Stomach (tissue), 9 donors: ENCODE measurements around the gene TNFRSF6B. TPM values are rescaled to one million over a fixed set of nuclear protein-coding genes. Genes with fewer than 3 reads are reported as not detected.

Experiments
- DNase-seq, 2 donors: peaks; one replicate each; pipeline versions ENCODE4 v3.0.0 to v3.0.0-alpha.2; 2013 to 2019
- H3K27ac ChIP-seq, 5 donors: fragments of 200-600 bp in 4 of 5; sonication (generic) in 4 of 5; one replicate each; pipeline ENCODE4 v1.5.1; 2013 to 2019; ENCODE audit warnings: mild to moderate bottlenecking in 1 of 5, moderate library complexity in 1 of 5
- H3K27me3 ChIP-seq, 3 donors: fragments of 200-600 bp; sonication (generic); one replicate each; pipeline ENCODE4 v1.5.1; 2017 to 2019; ENCODE audit warnings: mixed run types in 1 of 3
- H3K36me3 ChIP-seq, 4 donors: fragments of 200-600 bp; sonication (generic); 1 replicate in 3 of 4; 2 replicates in 1 of 4; pipeline ENCODE4 v1.5.1; 2016 to 2019
- H3K4me1 ChIP-seq, 4 donors: fragments of 200-600 bp; sonication (generic); one replicate each; pipeline ENCODE4 v1.5.1; 2016 to 2019
- H3K4me3 ChIP-seq, 4 donors: fragments of 200-600 bp; sonication (generic) in 3 of 4; one replicate each; pipeline ENCODE4 v1.5.1; 2016 to 2019; ENCODE audit warnings: mild to moderate bottlenecking in 1 of 4
- H3K9me3 ChIP-seq, 4 donors: fragments of 200-600 bp; sonication (generic); one replicate each; pipeline ENCODE4 v1.5.1; 2016 to 2019
- CTCF ChIP-seq, 7 experiments: fragments of 450-650 bp in 4 of 7; fragments of 200-600 bp in 3 of 7; sonication (generic) in 3 of 7; IDR thresholded peaks; one replicate each; pipeline ENCODE4 v1.5.1; 2016 to 2019; ENCODE audit warnings: antibody characterized with exemption in 7 of 7, control low read depth in 2 of 7, mild to moderate bottlenecking in 1 of 7
- EP300 ChIP-seq: sonication (generic); formaldehyde crosslinking; IDR thresholded peaks from one replicate; pipeline ENCODE4 v1.6.1; 2017; ENCODE audit warnings: antibody characterized with exemption
- POLR2A ChIP-seq, 4 donors: fragments of 450-650 bp; IDR thresholded peaks; one replicate each; pipeline ENCODE4 v1.6.1; 2016; ENCODE audit warnings: antibody characterized with exemption in 4 of 4, control low read depth in 2 of 4, mild to moderate bottlenecking in 1 of 4, moderate library complexity in 1 of 4
- POLR2AphosphoS5 ChIP-seq, 3 donors: sonication (generic); formaldehyde crosslinking; IDR thresholded peaks; one replicate each; pipeline ENCODE4 v1.6.1; 2016; ENCODE audit warnings: antibody characterized with exemption in 3 of 3
- WGBS, 5 donors: extraction: QIAGEN DNeasy Blood & Tissue Kit in 3 of 5; methylation state at CpG; one replicate each; pipeline versions ENCODE4 v1.1.5 to v1.1.7; 2013 to 2018; 5-methylcytosine and 5-hydroxymethylcytosine counted together
- intact Hi-C: fragments of 100-400 bp; cut with DNase I; formaldehyde crosslinking; loops from one replicate; pipeline ENCODE4 v1.15.1; 2023; ENCODE audit warnings: low total_unique reads
- polyA plus RNA-seq, 3 donors: library from polyadenylated mRNA; stranded (reverse); fragments of 200-250 nt; gene quantifications; one replicate each; pipeline ENCODE4 v1.2.3, GENCODE V29; 2013
- small RNA-seq, 4 donors: library from RNA; depleted of rRNA; stranded (forward); fragments of <200 nt; gene quantifications; one replicate each; pipeline ENCODE3, GENCODE V24; 2016
- total RNA-seq, 5 donors: library from RNA; depleted of rRNA; stranded (reverse); fragments of >200 nt; gene quantifications; one replicate each; pipeline versions ENCODE4 v1.1.0 to v1.2.3, GENCODE V29; 2014 to 2016
- donor health status: healthy with polysubstance abuse.
- donor health status: Bipolar disorder and iron deficiency.
- donor health status: healthy.

Gene TNFRSF6B
- total and polyA plus RNA-seq, 8 donors: 1.1 to 26.2 (median 8.5) TPM; not detected in 1

GRCh38 chr20:63745424-63745805 lies 49.0 kb downstream of the TNFRSF6B start:
- Histone ChIP-seq H3K27ac (no peak overlapping the region), H3K9me3 (no peaks in the 10 kb centered on the region), H3K36me3 (peaks cover 8 to 38% (median 35%) of the 10 kb centered on the region in 4 donors), H3K27me3 (no peaks in the 10 kb centered on the region), H3K4me1 (peaks cover 12 to 25% (median 18%) of the 10 kb centered on the region in 4 donors), H3K4me3 (no peak overlapping the region)
- 70 to 83% (median 77%) methylated on average over 14 to 15 of the region's 15 CpGs for WGBS, 5 donors
- no peak for DNase-seq
- no peak for TF ChIP-seq CTCF (IDR thresholded peaks at IDR 0.05)
- TF ChIP-seq POLR2A (IDR thresholded peaks at IDR 0.05): no peak
- TF ChIP-seq POLR2AphosphoS5 (IDR thresholded peaks at IDR 0.05): no peak
- TF ChIP-seq EP300: no peak
- intact Hi-C loops: no loop called here

- Histone ChIP-seq H3K9me3 (no peaks in the 10 kb centered on the region), H3K27ac (no peak overlapping the region), H3K4me3 (no peak overlapping the region), H3K36me3 (peaks cover 8 to 38% (median 35%) of the 10 kb centered on the region in 4 donors), H3K27me3 (no peaks in the 10 kb centered on the region), H3K4me1 (peaks cover 8 to 18% (median 11%) of the 10 kb centered on the region in 4 donors)
- 72 to 88% (median 83%) methylated on average over 16 to 26 of the region's 26 CpGs for WGBS, 5 donors
- intact Hi-C loops: no loop called here
- DNase-seq: no peak
- no peak for TF ChIP-seq POLR2AphosphoS5 (IDR thresholded peaks at IDR 0.05)
- TF ChIP-seq POLR2A (IDR thresholded peaks at IDR 0.05): no peak
- TF ChIP-seq CTCF (IDR thresholded peaks at IDR 0.05): no peak
- TF ChIP-seq EP300: no peak
Measured at GRCh38 chr20:63745961-63746731, 49.7 kb downstream of the TNFRSF6B start.

- Histone ChIP-seq H3K36me3 (peaks cover 8 to 34% (median 30%) of the 10 kb centered on the region in 4 donors), H3K4me3 (no peak overlapping the region), H3K4me1 (peaks cover 1 to 11% (median 4%) of the 10 kb centered on the region in 4 donors), H3K9me3 (no peaks in the 10 kb centered on the region), H3K27ac (no peak overlapping the region), H3K27me3 (no peaks in the 10 kb centered on the region)
- TF ChIP-seq CTCF (IDR thresholded peaks at IDR 0.05) (no peak), POLR2AphosphoS5 (IDR thresholded peaks at IDR 0.05) (no peak), EP300 (no peak), POLR2A (IDR thresholded peaks at IDR 0.05) (no peak)
- 90 to 95% (median 95%) methylated on average over 24 to 47 of the region's 47 CpGs for WGBS, 5 donors
- intact Hi-C loops: no loop called here
- DNase-seq: no peak
Measured at GRCh38 chr20:63746751-63747315, 50.4 kb downstream of the TNFRSF6B start.

- Histone ChIP-seq H3K27me3 (no peaks in the 10 kb centered on the region), H3K9me3 (no peaks in the 10 kb centered on the region), H3K4me3 (no peak overlapping the region), H3K4me1 (peaks cover 0 to 4% (median 0%) of the 10 kb centered on the region in 4 donors), H3K27ac (no peak overlapping the region), H3K36me3 (peaks cover 6 to 32% (median 22%) of the 10 kb centered on the region in 4 donors)
- no peak for DNase-seq
- intact Hi-C loops: no loop called here
- TF ChIP-seq EP300 (no peak), POLR2A (IDR thresholded peaks at IDR 0.05) (no peak), POLR2AphosphoS5 (IDR thresholded peaks at IDR 0.05) (no peak), CTCF (IDR thresholded peaks at IDR 0.05) (no peak)
- 61 to 75% (median 73%) methylated on average over 9 to 13 of the region's 13 CpGs for WGBS, 5 donors
Measured at GRCh38 chr20:63747622-63748069, 51.2 kb downstream of the TNFRSF6B start.

Small RNAs within 50 kb of the gene (small RNA-seq; reads per million reads assigned to genes)
- gene LIME1: 0 reads per million in 4 donors
- 0 reads per million in 4 donors for gene TNFRSF6B

Other genes with a start within 250 kb of the TNFRSF6B start
- gene KCNQ2, start 224.0 kb upstream of the TNFRSF6B start, total RNA-seq: 1 to 10 TPM in 1 of 5 donors, not detected in 4; 2.2 TPM
- under 1 TPM in 2 of 3 donors, not detected in 1; 0.03 to 0.25 TPM for gene KCNQ2, start 224.0 kb upstream of the TNFRSF6B start, polyA plus RNA-seq
- 10 to 100 TPM in 2 of 5 donors, 1 to 10 TPM in 1, under 1 TPM in 1, not detected in 1; 0.58 to 64.8 (median 16.7) TPM for gene EEF1A2, start 197.6 kb upstream of the TNFRSF6B start, total RNA-seq
- gene EEF1A2, start 197.6 kb upstream of the TNFRSF6B start, polyA plus RNA-seq: 10 to 100 TPM in 2 of 3 donors, 1 to 10 TPM in 1; 4.6 to 53.0 (median 25.0) TPM
- 100 to 1,000 TPM in 2 of 5 donors, 10 to 100 TPM in 2, 1 to 10 TPM in 1; 1.8 to 213 (median 84.8) TPM for gene PPDPF, start 175.9 kb upstream of the TNFRSF6B start, total RNA-seq
- gene PPDPF, start 175.9 kb upstream of the TNFRSF6B start, polyA plus RNA-seq: 100 to 1,000 TPM; 570 to 756 (median 749) TPM
- gene PTK6, start 159.3 kb upstream of the TNFRSF6B start, total RNA-seq: 10 to 100 TPM; 10.3 to 98.5 (median 22.2) TPM
- 10 to 100 TPM in 2 of 3 donors, 1 to 10 TPM in 1; 7.7 to 32.5 (median 23.6) TPM for gene PTK6, start 159.3 kb upstream of the TNFRSF6B start, polyA plus RNA-seq
- 1 to 10 TPM in 1 of 5 donors, under 1 TPM in 1, not detected in 3; 0.87 to 3.5 TPM for gene SRMS, start 148.9 kb upstream of the TNFRSF6B start, total RNA-seq
- gene SRMS, start 148.9 kb upstream of the TNFRSF6B start, polyA plus RNA-seq: 1 to 10 TPM in 1 of 3 donors, not detected in 2; 2.1 TPM
- gene FNDC11, start 142.5 kb upstream of the TNFRSF6B start, total RNA-seq: 1 to 10 TPM in 1 of 5 donors, under 1 TPM in 1, not detected in 3; 0.55 to 1.2 TPM
- 1 to 10 TPM in 1 of 3 donors, under 1 TPM in 2; 0.25 to 3.1 (median 0.50) TPM for gene FNDC11, start 142.5 kb upstream of the TNFRSF6B start, polyA plus RNA-seq
- gene HELZ2, start 122.4 kb upstream of the TNFRSF6B start, total RNA-seq: 10 to 100 TPM; 27.4 to 95.5 (median 41.2) TPM
- gene HELZ2, start 122.4 kb upstream of the TNFRSF6B start, polyA plus RNA-seq: 1 to 10 TPM; 4.4 to 7.3 (median 6.9) TPM
- gene GMEB2, start 69.6 kb upstream of the TNFRSF6B start, total RNA-seq: 10 to 100 TPM in 2 of 5 donors, 1 to 10 TPM in 3; 1.8 to 20.4 (median 8.3) TPM
- gene GMEB2, start 69.6 kb upstream of the TNFRSF6B start, polyA plus RNA-seq: 1 to 10 TPM; 5.4 to 7.5 (median 7.4) TPM
- gene STMN3, start 43.2 kb upstream of the TNFRSF6B start, total RNA-seq: 10 to 100 TPM in 2 of 5 donors, 1 to 10 TPM in 2, under 1 TPM in 1; 0.87 to 13.4 (median 5.5) TPM
- gene STMN3, start 43.2 kb upstream of the TNFRSF6B start, polyA plus RNA-seq: 10 to 100 TPM; 12.3 to 14.8 (median 12.5) TPM
- gene RTEL1, start 38.3 kb upstream of the TNFRSF6B start, total RNA-seq: 10 to 100 TPM; 13.6 to 70.4 (median 32.7) TPM
- gene RTEL1, start 38.3 kb upstream of the TNFRSF6B start, polyA plus RNA-seq: 1 to 10 TPM; 7.6 to 10.0 (median 9.2) TPM
- gene ARFRP1, start 11.3 kb downstream of the TNFRSF6B start, total RNA-seq: 100 to 1,000 TPM in 1 of 5 donors, 10 to 100 TPM in 3, 1 to 10 TPM in 1; 7.6 to 103 (median 35.8) TPM
- gene ARFRP1, start 11.3 kb downstream of the TNFRSF6B start, polyA plus RNA-seq: 10 to 100 TPM; 30.2 to 56.2 (median 35.9) TPM
- 10 to 100 TPM; 12.3 to 49.6 (median 39.3) TPM for gene ZGPAT, start 11.4 kb downstream of the TNFRSF6B start, total RNA-seq
- 10 to 100 TPM; 29.9 to 41.7 (median 37.7) TPM for gene ZGPAT, start 11.4 kb downstream of the TNFRSF6B start, polyA plus RNA-seq
- 100 to 1,000 TPM in 1 of 5 donors, 10 to 100 TPM in 2, 1 to 10 TPM in 2; 3.6 to 117 (median 16.8) TPM for gene LIME1, start 40.0 kb downstream of the TNFRSF6B start, total RNA-seq
- 10 to 100 TPM; 17.1 to 24.3 (median 19.9) TPM for gene LIME1, start 40.0 kb downstream of the TNFRSF6B start, polyA plus RNA-seq
- gene SLC2A4RG, start 43.1 kb downstream of the TNFRSF6B start, total RNA-seq: 10 to 100 TPM in 3 of 5 donors, 1 to 10 TPM in 2; 7.1 to 60.5 (median 25.9) TPM
- gene SLC2A4RG, start 43.1 kb downstream of the TNFRSF6B start, polyA plus RNA-seq: 10 to 100 TPM; 40.1 to 76.9 (median 57.4) TPM
- gene ZBTB46, start 134.6 kb downstream of the TNFRSF6B start, total RNA-seq: 10 to 100 TPM in 1 of 5 donors, 1 to 10 TPM in 3, under 1 TPM in 1; 0.58 to 13.4 (median 4.1) TPM
- gene ZBTB46, start 134.6 kb downstream of the TNFRSF6B start, polyA plus RNA-seq: 1 to 10 TPM; 1.1 to 1.8 (median 1.7) TPM
- gene ABHD16B, start 164.8 kb downstream of the TNFRSF6B start, total RNA-seq: not detected
- under 1 TPM in 2 of 3 donors, not detected in 1; 0.37 to 0.43 TPM for gene ABHD16B, start 164.8 kb downstream of the TNFRSF6B start, polyA plus RNA-seq
- gene TPD52L2, start 168.6 kb downstream of the TNFRSF6B start, total RNA-seq: 10 to 100 TPM; 42.0 to 53.1 (median 45.5) TPM
- gene TPD52L2, start 168.6 kb downstream of the TNFRSF6B start, polyA plus RNA-seq: 10 to 100 TPM; 72.8 to 75.6 (median 73.3) TPM
- 10 to 100 TPM; 23.7 to 60.1 (median 52.7) TPM for gene DNAJC5, start 198.5 kb downstream of the TNFRSF6B start, total RNA-seq
- 10 to 100 TPM; 23.1 to 26.4 (median 25.6) TPM for gene DNAJC5, start 198.5 kb downstream of the TNFRSF6B start, polyA plus RNA-seq